HG02678 (cell line): ENCODE results near the gene LGI2.
A peak's percentile ranks its signal among the peaks of the same experiment; 100 is the strongest.

ENCODE experiments used
- ATAC-seq: cut with Tn5 transposase; IDR thresholded peaks from one replicate; pipeline ENCODE4 v1.9.1; 2021; ENCODE audit warnings: mild to moderate bottlenecking, moderate library complexity; ENCODE audit not compliant: unreplicated experiment

The LGI2 gene

DNA sequence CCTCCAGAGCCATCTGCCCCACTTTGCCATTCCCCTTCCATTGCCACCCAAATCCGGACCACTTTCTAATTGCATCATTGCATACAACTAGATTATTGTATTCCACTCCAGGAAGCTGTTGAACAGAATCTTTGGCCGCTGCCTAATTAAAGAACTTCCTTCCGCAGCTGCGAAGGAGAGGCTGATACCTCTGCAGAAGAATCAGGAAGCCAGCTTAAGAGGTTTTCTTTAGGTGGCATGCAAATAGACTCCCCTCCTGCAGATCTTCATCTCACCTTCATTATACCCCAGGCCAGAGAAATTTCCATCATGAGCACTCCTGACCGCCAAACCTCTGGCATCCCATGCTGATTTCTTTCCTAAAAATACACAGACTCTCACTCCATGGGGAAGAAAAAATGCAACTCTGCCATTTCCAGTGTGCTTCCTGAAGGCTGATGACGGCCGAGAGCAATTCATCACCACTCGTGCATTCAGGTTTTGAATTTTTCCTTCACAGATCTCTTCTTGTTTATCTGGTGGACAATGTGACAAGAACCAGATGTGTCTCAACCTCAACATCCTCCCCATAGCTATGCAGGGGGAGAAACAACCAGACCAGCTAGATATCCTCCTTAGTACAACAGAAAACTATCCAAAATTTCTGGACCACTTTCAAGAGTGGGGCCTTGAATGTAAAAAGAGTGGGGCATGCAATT is 31.2 kb downstream of the LGI2 start:
- no peak for ATAC-seq

DNA sequence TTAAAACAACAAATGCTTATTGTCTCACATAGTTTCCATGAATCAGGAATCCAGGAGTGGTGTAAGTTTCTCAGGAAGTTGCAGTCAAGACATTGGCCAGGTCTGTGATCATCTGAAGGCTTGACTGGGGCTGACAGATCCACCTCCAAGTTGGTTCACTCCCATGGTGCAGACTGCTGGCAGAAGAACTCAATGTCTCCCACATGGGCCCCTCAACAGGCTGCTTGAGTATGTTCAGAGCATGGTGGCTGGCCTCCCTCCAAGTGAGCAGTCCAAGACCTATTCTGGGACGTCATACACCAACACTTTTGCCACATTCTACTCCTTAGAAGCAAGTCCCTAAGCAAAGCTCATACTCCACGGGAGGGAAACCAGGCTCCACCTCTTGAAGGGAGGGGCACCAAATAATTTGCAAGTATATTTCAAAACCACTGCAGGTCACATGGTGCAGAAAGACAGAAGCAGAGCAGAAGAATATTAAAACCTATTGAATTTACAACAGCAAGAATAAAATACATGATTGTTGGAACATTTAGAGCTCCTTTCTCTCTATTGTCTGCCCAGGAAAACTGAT is 35.3 kb downstream of the LGI2 start:
- no peak for ATAC-seq

DNA sequence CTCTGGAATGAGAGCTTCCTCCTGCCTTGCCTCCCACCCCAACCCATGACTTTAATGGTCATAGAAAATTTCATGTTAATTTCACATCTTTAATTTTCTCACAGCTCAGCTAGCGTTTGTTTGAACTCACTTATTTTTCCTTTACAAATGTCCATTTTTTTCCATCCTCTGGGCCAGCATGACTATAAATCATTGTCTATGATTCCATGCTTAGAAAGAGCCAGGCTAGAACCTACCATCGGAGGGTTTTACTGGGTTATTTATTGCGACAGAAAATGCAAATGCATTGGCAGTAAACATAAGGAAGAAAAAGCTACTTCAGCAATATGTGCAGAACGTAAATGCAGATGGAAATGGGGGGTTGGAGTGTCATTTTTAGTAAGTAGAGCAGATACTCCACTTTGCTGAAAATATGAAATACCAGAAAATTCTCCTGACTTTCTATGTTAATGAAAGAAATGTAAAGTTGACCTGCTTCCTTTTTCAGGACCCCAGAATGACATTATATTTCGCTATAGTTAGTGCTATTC is 37.1 kb downstream of the LGI2 start:
- no peak for ATAC-seq

DNA sequence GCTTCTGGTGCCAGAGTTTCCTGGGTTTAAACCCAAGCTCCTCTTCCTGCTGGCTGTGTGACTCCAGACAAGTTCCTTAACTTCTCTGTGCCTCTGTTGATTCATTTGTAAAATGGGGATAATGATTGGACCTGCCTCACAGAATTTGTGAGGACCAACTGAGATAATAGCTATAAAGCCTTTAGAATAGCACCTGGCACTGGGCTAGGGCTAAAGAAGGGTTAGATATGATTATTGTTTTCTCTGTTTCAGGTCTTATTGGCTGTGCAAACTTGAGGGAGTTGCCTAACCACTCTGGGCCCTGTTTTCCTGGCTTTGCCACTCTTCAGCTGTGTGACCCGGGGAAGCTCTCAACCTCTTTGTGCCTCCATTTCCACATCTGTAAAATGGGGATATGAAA is 37.8 kb downstream of the LGI2 start:
- no peak for ATAC-seq

- no peak for ATAC-seq
Observed at GRCh38 chr4:24991015-24991414, 39.7 kb downstream of the LGI2 start.

GRCh38 chr4:24989327-24989726 is 41.4 kb downstream of the LGI2 start:
- no peak for ATAC-seq

DNA sequence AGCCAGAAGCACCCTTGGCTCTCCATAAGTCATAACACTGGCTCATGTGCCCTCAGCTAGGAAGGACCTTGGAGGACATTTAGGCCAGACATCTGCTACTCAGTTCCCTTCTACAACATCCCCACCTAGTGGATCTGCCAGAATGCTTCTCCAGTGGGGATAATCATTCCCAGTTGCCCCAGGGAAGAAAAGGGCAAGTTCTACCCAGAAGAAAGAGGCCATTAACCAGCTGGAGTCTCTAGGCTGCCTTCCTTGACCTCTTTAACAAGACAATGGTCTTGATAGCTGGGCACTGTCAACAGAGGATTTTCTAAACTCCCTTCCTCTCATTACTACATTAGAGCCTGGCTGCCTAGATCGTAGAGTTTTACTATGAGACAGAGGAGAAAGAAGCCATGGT is 42.0 kb downstream of the LGI2 start:
- no peak for ATAC-seq

DNA sequence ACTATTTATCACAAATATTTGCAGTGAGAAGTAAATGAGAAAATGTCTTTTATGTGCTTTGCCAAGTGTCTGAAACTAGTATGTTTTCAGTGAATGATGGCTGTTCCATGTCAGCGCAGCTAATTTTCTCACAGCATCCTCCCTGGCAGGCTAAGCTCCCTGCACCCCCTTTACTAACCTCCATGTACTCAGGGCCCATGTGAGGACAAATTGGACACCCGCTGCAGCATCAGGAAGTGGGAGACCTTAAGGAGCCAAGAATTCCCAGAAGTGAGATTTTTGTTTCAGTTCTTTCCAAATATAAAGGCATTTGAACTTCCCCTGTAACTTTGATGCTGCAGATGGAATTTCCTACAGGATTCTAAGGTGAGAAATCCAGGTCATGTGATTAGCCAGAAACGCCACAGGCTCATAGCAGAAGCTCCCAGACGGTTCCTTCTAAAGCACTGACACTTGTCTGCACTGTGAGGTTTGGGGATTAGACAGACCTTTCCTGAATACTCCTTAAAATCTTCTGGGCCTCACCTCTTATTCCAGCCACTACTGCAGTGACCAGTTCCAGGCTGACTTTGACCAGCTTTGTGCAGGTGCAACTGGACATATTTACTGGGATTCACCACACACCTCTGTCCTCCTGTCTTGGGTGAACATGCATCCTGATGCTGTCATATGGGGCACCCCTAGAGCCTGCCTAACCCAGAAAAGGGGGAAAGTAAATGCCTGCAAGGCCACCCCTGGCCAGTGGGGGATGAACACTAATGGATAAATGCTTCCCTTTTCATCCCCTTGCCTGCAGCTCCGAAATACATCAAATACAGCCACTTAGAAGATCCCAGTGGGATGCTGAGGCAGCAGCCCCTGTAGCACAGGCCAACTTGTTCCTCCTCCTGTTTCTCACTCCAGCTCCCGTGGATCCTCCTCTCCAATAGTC is 45.9 kb downstream of the LGI2 start:
- no peak for ATAC-seq

DNA sequence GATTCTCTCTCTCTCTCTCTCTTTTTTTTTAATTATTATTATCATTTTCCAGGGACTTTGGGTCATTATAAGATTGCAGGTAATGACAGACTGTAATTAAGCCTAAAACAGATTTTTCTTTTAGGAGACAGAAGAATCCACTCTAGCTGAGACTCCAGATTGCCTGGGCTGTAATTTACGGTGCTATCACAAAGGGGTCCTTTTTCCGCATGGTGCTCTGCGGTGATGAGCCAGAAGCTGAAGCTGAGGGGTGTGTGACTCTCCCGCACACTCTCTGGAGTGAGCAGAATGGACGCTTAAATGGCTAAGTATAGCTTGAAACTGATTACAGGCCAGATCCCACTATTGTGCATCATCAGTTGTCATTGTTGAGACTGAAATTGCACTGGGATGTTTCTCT is 50.0 kb downstream of the LGI2 start:
- ATAC-seq: no peak

DNA sequence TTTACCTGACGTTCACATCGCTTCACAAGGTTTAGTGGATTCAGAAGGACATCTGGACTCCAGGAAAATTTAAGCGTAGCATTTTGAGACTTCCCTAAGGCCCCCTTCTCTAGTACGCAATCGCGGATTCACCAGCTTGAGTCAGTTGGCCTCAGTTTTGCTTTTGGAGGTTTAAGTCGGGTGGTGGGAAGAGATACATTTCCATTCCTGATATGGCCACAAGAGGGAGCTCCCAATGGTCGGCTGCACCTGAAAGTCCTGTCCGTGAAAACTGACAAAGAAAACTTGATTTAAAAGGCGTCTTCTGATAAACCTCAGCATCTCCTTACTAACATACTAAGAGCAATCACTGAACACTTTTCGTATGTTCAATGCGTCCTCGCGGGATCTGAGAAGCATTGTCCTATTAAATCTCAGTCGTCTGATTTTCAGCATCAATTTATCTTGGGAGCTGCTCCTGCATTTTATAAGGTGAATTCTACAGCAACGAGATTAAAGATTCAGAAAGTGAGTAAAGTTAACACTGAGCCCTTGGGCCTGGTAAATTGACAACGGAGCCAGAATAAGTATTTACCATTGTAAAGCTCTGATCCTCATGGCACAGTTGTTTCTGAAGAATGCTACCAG is 50.6 kb downstream of the LGI2 start:
- ATAC-seq: peak; percentile 80

DNA sequence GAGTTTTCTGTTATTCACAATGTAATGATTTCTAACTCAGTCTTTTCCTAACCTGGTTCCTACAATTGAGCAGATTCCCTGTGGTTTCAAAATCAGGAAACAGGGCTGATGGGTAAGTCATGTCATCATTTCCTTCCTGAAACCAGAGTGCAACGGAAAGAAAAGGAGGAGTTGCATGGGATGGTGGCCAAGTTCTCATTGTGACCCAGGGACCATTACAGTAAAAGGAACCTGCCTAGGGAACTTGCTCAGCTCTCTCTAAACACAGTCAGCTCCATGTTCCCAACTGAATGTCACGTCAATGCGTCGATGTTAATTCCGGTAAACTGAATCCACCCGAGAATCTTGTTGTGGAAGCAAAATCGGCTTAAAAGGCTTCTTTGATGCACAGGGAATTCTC is 51.2 kb downstream of the LGI2 start:
- no peak for ATAC-seq

DNA sequence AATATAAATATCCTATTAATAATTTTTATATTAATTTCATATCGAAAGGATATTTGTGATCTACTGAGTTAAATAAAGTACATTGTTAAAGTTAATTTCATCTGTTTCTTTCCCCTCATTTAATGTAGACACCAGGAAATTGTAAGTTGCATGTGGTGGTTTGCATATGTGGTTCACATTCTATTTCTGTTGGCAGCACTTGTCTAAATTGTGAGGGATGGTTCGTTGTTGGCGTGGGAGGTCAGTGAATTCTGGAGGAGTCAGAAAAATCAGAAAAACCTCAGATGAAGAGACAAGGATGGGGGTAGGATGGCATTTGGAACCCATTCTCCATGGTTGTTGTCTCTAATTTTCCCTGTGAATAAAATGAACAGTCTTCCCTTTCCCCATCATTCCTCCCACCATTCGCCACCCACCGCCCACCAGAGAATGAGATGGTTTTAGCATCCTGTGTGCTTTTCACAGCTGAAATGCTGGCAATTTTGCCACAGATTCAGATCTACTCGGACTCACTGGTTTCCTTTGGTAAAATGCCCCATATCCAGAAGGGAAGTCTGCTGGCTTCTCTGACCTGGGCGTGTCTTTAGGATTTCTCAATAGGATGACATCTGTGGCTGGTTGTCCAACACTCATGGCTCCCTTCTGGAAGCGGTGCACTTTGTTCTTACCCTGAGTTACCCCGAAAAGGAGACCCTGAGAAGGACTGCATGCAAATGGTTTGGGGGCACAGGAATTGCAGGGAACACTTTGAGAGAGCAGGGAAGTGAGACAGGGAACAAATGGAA is 52.3 kb downstream of the LGI2 start:
- ATAC-seq: no peak

DNA sequence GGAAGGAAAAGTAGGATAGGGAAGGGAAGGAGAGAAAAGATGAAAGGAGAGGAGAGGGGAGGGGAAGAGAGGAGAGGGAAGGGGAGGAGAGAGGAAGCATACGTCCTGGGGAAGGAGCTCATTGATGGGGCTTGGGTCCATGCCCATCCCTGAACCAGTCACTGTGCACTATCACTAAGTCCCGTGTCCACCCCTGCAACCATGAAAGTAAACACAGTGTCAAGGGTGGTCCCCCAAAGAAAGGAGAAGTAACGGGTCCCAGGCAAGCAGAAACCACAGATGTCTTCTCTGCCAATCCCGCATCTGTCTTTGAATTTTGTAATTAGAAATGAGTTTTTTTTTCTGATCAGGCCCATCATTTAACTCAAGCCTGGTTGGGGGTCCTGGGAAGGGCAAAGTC is 55.2 kb downstream of the LGI2 start:
- no peak for ATAC-seq

DNA sequence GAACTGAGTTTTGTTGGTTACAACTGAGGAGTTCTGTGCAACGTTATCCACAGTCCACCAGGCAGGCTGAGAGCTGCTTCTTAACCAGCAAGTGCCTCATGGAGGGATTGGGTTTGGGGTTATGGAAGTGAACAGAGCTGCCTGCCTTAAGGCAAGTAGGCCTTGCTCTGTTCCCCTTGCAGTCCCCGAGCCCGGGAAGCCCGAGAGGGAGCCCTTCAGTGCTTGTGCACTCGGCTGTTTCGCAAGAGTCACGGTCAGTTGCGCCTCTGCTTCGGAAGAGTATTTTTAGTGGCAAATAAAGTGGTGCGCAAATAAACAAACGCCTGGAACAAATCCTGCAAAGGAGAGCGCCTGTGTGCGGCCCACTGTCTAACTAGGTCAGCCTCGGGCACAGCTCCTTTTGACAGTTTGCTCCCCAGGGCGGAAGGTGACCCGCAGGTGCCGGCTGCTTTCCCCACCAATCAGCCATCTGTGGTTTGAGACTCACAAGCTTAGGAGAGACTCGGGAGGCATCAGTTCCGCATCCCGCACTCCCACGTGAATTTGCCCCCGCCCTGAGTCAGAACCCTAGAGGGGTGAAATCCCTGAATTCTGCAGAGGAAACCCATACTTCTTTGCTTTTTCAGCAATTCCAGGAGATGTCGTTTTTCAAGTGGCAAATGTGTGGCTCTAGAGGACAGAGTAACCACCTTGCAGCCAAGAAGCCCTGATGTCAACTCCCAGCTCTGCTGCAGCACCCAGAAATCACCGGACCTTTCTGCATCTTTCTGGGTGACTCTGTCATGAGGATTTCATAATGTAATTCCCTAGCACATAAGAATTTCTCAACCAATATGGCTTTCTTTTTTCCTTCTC is 56.8 kb downstream of the LGI2 start:
- ATAC-seq: no peak

- ATAC-seq: no peak
Observed at GRCh38 chr4:24973404-24973746, 57.4 kb downstream of the LGI2 start.

- no peak for ATAC-seq
Observed at GRCh38 chr4:24971192-24971591, 59.6 kb downstream of the LGI2 start.

DNA sequence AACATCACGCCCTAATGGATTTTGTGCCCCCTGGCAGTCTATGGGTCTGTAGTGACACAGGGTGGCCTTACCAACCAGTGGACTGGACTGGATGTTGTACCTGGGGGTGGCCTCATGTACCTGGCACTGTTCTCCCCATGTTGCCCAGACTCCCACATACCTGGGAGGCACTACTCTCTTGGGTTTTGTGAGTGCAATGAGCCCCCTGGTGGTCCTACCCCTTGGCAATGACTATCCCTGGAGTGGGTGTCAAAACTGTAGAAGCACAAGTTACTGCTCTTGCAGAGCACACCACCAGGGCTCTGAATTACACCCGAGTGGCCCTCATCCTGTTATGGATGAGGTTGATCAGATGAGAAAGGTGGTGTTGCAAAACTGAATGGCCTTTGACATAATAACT is 60.1 kb downstream of the LGI2 start:
- no peak for ATAC-seq

- no peak for ATAC-seq
Observed at GRCh38 chr4:24970191-24970590, 60.6 kb downstream of the LGI2 start.

- ATAC-seq: no peak
Observed at GRCh38 chr4:24969486-24969885, 61.3 kb downstream of the LGI2 start.

GRCh38 chr4:24968992-24969391 is 61.8 kb downstream of the LGI2 start:
- ATAC-seq: no peak
